Tibial nerve (tissue), 4 donors: ENCODE data around the gene GATA5.

ENCODE experiments used
- EP300 ChIP-seq, 2 donors: sonication (generic); formaldehyde crosslinking; IDR thresholded peaks; one replicate each; pipeline ENCODE4 v1.6.1; 2017; ENCODE audit warnings: antibody characterized with exemption in 2 of 2, mild to moderate bottlenecking in 1 of 2
- POLR2A ChIP-seq, 2 donors: fragments of 450-650 bp; IDR thresholded peaks; one replicate each; pipeline ENCODE4 v1.6.1; 2017; ENCODE audit warnings: antibody characterized with exemption in 2 of 2, mild to moderate bottlenecking in 2 of 2, moderate library complexity in 2 of 2
- TF ChIP-seq, protein P1 (sequence below), 5 experiments: fragments of 200-600 bp in 3 of 5; fragments of 450-650 bp in 2 of 5; sonication (generic) in 3 of 5; IDR thresholded peaks; one replicate each; pipeline ENCODE4 v1.5.1; 2016 to 2019; ENCODE audit warnings: antibody characterized with exemption in 5 of 5, mild to moderate bottlenecking in 3 of 5, moderate library complexity in 2 of 5

DNA sequence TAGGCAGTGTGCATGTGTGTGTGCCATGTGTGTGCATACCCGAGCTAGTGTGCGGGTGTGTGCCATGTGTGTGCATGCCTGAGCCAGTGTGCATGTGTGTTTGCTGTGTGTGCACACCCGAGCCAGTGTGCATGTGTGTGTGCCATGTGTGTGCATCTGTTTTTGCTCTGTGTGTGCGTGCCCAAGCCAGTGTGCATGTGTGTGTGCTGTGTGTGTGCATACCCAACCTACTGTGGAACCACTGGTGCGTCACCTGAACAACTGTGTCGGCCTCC is 54.1 kb downstream of the GATA5 start:
- TF ChIP-seq, protein P1, sequence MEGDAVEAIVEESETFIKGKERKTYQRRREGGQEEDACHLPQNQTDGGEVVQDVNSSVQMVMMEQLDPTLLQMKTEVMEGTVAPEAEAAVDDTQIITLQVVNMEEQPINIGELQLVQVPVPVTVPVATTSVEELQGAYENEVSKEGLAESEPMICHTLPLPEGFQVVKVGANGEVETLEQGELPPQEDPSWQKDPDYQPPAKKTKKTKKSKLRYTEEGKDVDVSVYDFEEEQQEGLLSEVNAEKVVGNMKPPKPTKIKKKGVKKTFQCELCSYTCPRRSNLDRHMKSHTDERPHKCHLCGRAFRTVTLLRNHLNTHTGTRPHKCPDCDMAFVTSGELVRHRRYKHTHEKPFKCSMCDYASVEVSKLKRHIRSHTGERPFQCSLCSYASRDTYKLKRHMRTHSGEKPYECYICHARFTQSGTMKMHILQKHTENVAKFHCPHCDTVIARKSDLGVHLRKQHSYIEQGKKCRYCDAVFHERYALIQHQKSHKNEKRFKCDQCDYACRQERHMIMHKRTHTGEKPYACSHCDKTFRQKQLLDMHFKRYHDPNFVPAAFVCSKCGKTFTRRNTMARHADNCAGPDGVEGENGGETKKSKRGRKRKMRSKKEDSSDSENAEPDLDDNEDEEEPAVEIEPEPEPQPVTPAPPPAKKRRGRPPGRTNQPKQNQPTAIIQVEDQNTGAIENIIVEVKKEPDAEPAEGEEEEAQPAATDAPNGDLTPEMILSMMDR (IDR thresholded peaks at IDR 0.05), result no peak
- TF ChIP-seq POLR2A (IDR thresholded peaks at IDR 0.05) (no peak), EP300 (IDR thresholded peaks at IDR 0.05) (no peak)
